Measurements from ENCODE around the gene SOX15. TPM values are rescaled to one million over a fixed set of nuclear protein-coding genes. Genes with fewer than 3 reads are reported as not detected.
A peak's percentile ranks its signal among the peaks of the same experiment; 100 is the strongest.

Gene SOX15
- total RNA-seq, 1 donor from 2014 or later, result 0.24 TPM

DNA sequence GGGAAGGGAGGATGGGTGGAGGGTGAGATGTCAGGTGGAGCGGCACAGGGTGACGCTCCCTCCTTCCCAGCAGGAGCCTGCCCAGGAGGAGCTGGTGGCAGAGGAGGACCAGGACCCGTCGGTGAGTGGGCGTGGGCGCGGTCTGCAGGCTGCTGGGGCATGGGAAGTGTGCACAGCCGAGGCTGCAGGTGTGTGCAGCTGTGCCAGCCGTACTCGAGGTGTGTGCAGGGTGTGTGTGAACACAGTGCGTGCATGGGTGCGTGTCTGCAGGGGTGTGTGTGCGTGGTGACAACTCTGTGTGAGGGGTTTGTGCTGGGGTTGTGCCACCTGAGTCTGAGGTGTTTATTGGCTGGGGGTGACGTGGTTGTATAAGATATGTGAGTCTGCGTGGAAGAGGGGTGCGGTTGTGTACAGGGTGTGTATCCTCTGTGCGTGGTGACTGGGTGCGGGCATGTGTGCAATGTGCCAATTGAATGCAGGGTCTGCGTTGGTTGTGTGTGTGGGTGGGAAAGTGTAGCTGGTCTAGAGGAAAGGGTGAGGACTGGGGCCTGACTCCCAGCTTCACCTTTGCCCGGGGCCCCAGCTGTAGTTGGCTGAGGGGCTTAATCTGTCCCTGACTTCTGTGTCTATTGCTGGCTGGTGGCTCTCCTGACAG, 40.4 kb downstream of the SOX15 start:
- ChIA-PET CTCF (interaction anchor here (0.9 to 1.6 kb wide), 3 partner anchors 11 to 26 kb away, joined by 3 to 11 read pairs (median 5); no protein-coding TSS in a partner anchor), POLR2A (interaction anchor here (0.6 to 3.9 kb wide), 9 partner anchors 9 to 115 kb away, joined by 3 to 56 read pairs (median 7); partner anchors contain the start of genes MPDU1, POLR2A, SENP3 and TMEM102)
- ATAC-seq (ENCODE audit: low read depth), result peak; percentile 26
- peaks cover 9% of the 10 kb centered on the region for H3K36me3 Mint-ChIP-seq (ENCODE audit: low read depth)
- H3K4me1 Mint-ChIP-seq, result peaks cover 56% of the 10 kb centered on the region
- no peaks in the 10 kb centered on the region for H3K9me3 Mint-ChIP-seq
- peak overlapping the region; percentile 82 for H3K4me3 Mint-ChIP-seq
- peak overlapping the region; percentile 90 for H3K27ac Mint-ChIP-seq
- no peaks in the 10 kb centered on the region for H3K27me3 Mint-ChIP-seq
- TF ChIP-seq, protein P1, sequence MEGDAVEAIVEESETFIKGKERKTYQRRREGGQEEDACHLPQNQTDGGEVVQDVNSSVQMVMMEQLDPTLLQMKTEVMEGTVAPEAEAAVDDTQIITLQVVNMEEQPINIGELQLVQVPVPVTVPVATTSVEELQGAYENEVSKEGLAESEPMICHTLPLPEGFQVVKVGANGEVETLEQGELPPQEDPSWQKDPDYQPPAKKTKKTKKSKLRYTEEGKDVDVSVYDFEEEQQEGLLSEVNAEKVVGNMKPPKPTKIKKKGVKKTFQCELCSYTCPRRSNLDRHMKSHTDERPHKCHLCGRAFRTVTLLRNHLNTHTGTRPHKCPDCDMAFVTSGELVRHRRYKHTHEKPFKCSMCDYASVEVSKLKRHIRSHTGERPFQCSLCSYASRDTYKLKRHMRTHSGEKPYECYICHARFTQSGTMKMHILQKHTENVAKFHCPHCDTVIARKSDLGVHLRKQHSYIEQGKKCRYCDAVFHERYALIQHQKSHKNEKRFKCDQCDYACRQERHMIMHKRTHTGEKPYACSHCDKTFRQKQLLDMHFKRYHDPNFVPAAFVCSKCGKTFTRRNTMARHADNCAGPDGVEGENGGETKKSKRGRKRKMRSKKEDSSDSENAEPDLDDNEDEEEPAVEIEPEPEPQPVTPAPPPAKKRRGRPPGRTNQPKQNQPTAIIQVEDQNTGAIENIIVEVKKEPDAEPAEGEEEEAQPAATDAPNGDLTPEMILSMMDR (IDR thresholded peaks at IDR 0.05), result no peak
- peak; percentile 41 for DNase-seq
- intact Hi-C loops (cut with micrococcal nuclease), result no loop called here

DNA sequence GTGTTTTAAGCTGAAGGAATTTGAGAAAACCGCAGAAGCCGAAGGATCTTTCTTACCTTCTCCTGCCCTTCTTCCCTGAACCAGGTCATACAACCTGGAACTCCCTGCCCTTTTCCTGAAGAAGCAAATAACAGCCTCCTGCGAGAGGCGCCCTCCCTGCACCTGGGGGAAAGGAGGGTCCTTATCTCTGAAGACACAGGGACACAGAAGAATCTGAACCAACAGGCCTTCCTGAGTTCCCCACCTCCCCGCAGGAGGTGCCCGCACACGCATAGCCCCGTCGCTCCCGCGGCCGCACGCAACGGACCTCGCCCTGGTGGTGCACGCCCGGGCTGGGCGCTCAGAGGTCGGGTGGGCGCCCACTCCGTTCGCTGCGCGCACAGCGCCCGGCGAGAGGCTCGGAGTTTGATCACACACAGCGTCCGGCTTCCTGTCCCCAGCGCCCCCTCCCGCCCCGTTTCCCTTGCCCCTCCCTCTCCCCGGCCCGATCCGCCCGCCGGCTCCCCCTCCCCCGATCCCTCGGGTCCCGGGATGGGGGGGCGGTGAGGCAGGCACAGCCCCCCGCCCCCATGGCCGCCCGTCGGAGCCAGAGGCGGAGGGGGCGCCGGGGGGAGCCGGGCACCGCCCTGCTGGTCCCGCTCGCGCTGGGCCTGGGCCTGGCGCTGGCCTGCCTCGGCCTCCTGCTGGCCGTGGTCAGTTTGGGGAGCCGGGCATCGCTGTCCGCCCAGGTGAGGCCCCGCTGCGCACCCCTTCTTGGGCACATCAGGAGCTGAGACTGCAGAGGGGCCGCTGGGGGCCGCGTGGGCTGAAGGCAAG, 41.1 kb downstream of the SOX15 start, which contains the start of gene TNFSF12:
Gene TNFSF12 (plus strand): TSS at position 474 of the 816 bp plus-strand sequence. CDS start 96 bp downstream, at position 570.
- peak; percentile 55 for DNase-seq
- TF ChIP-seq, protein P1 (IDR thresholded peaks at IDR 0.05), result no peak
- H3K4me3 Mint-ChIP-seq, result peak within 1 kb of the TSS; percentile 82
- peak within 1 kb of the TSS; percentile 90 for H3K27ac Mint-ChIP-seq
- H3K9me3 Mint-ChIP-seq, result no peaks in the 10 kb centered on the region
- CTCF ChIA-PET, result interaction anchor here (1.4 to 3.1 kb wide), 3 partner anchors 12 to 26 kb away, joined by 5 to 20 read pairs (median 11); partner anchors contain the start of gene SENP3
- no peaks in the 10 kb centered on the region for H3K27me3 Mint-ChIP-seq
- peak; percentile 58 for ATAC-seq (ENCODE audit: low read depth)
- peaks cover 52% of the 10 kb centered on the region for H3K4me1 Mint-ChIP-seq
- intact Hi-C loops (cut with micrococcal nuclease), result no loop called here
- POLR2A ChIA-PET, result interaction anchor here (0.6 to 3.9 kb wide), 8 partner anchors 9 to 114 kb away, joined by 3 to 56 read pairs (median 10); partner anchors contain the start of genes MPDU1, POLR2A, SENP3 and TMEM102
- H3K36me3 Mint-ChIP-seq (ENCODE audit: low read depth), result peaks cover 9% of the 10 kb centered on the region

DNA sequence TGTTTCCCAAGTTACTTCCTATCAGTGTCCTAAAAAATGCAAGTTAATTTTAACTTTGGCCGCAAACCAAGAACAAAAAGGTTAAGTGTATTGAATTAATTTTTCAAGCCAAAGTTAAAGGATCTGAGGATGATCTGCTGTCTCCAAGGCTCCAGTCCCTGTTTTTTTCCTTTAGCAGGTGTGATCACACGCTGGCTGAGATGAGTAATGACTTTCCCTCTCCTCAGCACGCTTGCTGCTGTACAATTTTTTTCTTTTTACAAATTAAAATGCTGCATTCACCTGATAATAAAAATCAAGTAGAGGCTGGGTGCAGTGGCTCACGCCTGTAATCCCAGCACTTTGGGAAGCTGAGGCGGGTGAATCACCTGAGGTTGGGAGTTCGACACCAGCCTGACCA, 45.0 kb downstream of the SOX15 start:
- peaks cover 3% of the 10 kb centered on the region for H3K36me3 Mint-ChIP-seq (ENCODE audit: low read depth)
- H3K4me3 Mint-ChIP-seq, result no peak overlapping the region
- H3K27me3 Mint-ChIP-seq, result no peaks in the 10 kb centered on the region
- peaks cover 16% of the 10 kb centered on the region for H3K4me1 Mint-ChIP-seq
- POLR2A ChIA-PET, result no interaction called here
- CTCF ChIA-PET, result interaction anchor here (0.9 to 2.5 kb wide), 2 partner anchors 30 to 108 kb away, joined by 3 to 11 read pairs; no protein-coding TSS in a partner anchor
- TF ChIP-seq, protein P1 (IDR thresholded peaks at IDR 0.05), result no peak
- no peak for DNase-seq
- H3K27ac Mint-ChIP-seq, result no peak overlapping the region
- ATAC-seq (ENCODE audit: low read depth), result no peak
- intact Hi-C loops (cut with micrococcal nuclease), result no loop called here
- no peaks in the 10 kb centered on the region for H3K9me3 Mint-ChIP-seq

DNA sequence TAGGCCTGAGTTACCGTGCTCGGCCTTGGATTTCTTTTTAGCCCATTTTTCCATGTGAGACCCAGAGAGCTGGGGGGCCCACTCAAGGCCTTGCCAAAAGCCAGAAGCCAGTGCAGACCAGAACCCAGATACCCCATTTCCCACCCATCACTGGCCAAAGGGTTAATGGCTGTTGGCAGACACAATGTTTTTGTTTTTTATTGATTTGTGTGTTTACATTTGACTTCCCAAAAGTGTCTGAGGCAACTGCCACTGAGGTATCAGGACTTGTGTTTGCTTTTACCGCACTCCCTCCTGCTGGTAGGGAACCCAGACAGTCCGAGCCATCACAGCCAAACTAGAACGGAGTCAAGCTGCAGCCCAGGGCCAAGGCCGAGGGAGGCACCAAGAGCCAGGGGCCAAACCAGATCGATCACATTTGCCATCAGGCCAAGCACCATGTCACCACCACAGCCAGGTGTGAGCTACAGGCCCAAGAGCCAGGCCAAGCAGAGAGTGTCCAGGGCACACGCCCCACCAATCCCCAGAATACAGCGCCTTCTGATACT, 48.7 kb downstream of the SOX15 start:
- Mint-ChIP-seq H3K27me3 (no peaks in the 10 kb centered on the region), H3K9me3 (no peaks in the 10 kb centered on the region), H3K4me1 (no peaks in the 10 kb centered on the region), H3K4me3 (no peak overlapping the region), H3K27ac (no peak overlapping the region), H3K36me3 (ENCODE audit: low read depth) (no peaks in the 10 kb centered on the region)
- intact Hi-C loops (cut with micrococcal nuclease), result no loop called here
- CTCF ChIA-PET, result interaction anchor here (1.3 kb wide), 1 partner anchor 18 kb away, joined by 3 read pairs; no protein-coding TSS in a partner anchor
- DNase-seq (no peak), ATAC-seq (ENCODE audit: low read depth) (no peak)
- TF ChIP-seq, protein P1 (IDR thresholded peaks at IDR 0.05), result no peak
- POLR2A ChIA-PET, result interaction anchor here (0.6 to 0.9 kb wide), 2 partner anchors 8 to 145 kb away, joined by 3 to 5 read pairs; no protein-coding TSS in a partner anchor
